ENCODE data around the gene PRKCH. TPM values are rescaled to one million over a fixed set of nuclear protein-coding genes. Genes with fewer than 3 reads are reported as not detected.

PRKCH gene
- total RNA-seq, 4 donors from 2014 or later, result 49.5 to 147 (median 59.2) TPM

DNA sequence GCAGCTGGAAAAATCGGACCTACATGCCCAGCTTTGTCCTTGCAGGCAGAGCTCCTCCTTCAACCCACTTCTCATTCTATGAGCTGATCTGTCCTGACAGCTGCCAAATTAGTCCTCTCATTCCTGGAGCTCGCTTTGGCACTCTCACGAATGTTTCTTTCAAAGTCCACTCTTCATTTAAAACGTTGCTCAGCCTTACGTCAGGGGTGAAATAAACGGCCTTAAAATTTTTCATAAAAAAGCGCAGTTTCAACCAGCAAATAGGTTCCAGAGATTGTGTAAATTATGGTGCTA lies 253.1 kb downstream of the PRKCH start:
- Histone ChIP-seq H3K4me1 (peaks cover 36% of the 10 kb centered on the region), H3K36me3 (no peaks in the 10 kb centered on the region), H3K27ac (peak overlapping the region; percentile 8), H3K4me3 (no peak overlapping the region), H3K9me3 (no peaks in the 10 kb centered on the region), H3K27me3 (no peaks in the 10 kb centered on the region)
- no peak for DNase-seq (ENCODE audit: low spot score in 2 of 2)
- WGBS, result 62% methylated on average over 7 of the region's 7 CpGs
- TF ChIP-seq, protein P1, sequence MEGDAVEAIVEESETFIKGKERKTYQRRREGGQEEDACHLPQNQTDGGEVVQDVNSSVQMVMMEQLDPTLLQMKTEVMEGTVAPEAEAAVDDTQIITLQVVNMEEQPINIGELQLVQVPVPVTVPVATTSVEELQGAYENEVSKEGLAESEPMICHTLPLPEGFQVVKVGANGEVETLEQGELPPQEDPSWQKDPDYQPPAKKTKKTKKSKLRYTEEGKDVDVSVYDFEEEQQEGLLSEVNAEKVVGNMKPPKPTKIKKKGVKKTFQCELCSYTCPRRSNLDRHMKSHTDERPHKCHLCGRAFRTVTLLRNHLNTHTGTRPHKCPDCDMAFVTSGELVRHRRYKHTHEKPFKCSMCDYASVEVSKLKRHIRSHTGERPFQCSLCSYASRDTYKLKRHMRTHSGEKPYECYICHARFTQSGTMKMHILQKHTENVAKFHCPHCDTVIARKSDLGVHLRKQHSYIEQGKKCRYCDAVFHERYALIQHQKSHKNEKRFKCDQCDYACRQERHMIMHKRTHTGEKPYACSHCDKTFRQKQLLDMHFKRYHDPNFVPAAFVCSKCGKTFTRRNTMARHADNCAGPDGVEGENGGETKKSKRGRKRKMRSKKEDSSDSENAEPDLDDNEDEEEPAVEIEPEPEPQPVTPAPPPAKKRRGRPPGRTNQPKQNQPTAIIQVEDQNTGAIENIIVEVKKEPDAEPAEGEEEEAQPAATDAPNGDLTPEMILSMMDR (IDR thresholded peaks at IDR 0.05), result no peak
- TF ChIP-seq EP300 (IDR thresholded peaks at IDR 0.05) (no peak), POLR2A (IDR thresholded peaks at IDR 0.05) (no peak), POLR2AphosphoS5 (IDR thresholded peaks at IDR 0.05) (no peak)

DNA sequence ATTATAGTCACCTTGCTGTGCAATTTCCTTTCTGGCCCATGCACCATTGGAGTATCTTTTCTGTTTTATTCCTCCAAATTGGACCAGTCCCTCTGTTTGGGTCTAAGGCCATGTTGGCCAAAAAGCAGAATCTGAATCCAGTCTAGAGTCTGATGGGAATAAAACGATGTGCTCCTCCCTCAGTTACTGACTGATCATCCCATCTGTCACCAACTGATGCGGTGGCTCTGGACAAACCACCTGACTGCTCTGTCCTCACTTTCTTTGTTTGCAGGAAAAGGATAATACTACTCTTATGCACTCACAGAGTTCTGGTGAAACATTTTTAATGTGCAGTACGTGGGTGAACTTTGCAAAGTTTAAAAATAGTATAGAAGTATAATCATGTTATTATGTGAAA lies 253.7 kb downstream of the PRKCH start:
- Histone ChIP-seq H3K4me1 (peaks cover 31% of the 10 kb centered on the region), H3K36me3 (no peaks in the 10 kb centered on the region), H3K27ac (no peak overlapping the region), H3K4me3 (no peak overlapping the region), H3K9me3 (no peaks in the 10 kb centered on the region), H3K27me3 (no peaks in the 10 kb centered on the region)
- TF ChIP-seq, protein P1 (IDR thresholded peaks at IDR 0.05), result no peak
- no peak for TF ChIP-seq POLR2A (IDR thresholded peaks at IDR 0.05)
- TF ChIP-seq POLR2AphosphoS5 (IDR thresholded peaks at IDR 0.05), result no peak
- TF ChIP-seq EP300 (IDR thresholded peaks at IDR 0.05), result no peak
- WGBS, result 86% methylated on average over 3 of the region's 3 CpGs
- no peak for DNase-seq (ENCODE audit: low spot score in 2 of 2)

DNA sequence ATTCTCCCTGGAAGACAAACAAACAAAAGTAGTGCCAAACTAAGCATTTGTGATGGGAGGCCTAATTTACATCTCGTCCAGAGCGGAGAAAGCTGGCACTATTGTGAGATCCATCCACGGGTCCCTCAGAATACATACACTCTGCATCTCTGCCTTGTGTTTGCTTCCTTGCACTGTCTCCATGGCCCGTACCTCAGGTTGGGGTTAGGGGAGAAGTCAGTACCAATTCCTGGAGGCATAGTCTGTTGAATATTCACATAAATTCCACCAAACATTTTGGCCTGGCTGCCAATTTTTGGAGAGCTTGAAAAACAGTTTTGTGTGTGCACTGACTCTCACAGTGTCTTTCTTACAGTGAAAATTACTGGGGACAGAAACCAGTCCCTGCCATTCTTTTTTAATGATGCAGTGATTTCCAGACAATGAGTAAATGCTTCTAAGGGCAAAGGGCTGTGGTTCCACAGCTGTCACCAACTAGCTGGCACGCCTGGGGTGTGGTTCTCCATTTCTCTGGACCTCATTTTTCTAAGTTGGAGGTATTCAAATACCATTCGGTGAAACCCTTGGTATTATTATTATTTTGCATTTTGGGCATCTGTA lies 254.3 kb downstream of the PRKCH start:
- no peak for TF ChIP-seq POLR2A (IDR thresholded peaks at IDR 0.05)
- TF ChIP-seq EP300 (IDR thresholded peaks at IDR 0.05), result no peak
- WGBS, result 75% methylated on average over 6 of the region's 6 CpGs
- no peak for DNase-seq (ENCODE audit: low spot score in 2 of 2)
- no peak overlapping the region for H3K4me3 ChIP-seq
- H3K27ac ChIP-seq, result no peak overlapping the region
- no peaks in the 10 kb centered on the region for H3K36me3 ChIP-seq
- H3K4me1 ChIP-seq, result peaks cover 26% of the 10 kb centered on the region
- H3K9me3 ChIP-seq, result no peaks in the 10 kb centered on the region
- no peaks in the 10 kb centered on the region for H3K27me3 ChIP-seq

DNA sequence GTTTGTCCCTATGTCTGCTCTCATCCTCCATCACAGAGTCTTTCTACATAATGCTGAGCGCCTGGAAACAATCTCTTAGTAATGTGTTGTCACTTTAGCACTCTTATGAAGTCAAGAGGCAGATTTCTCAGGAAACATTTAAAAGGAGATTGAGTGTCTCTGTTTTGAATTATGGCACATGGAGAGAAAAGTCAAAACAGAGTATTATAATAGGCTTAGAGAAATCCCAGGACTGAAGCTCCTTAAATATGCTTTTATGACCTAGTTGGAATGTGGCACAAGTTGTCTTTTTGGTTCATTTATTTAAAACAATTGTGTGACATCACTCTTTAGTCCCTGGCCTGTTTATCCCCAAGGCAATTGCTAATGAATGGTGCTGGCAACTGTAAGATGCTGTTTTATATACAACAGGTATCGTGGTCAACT lies 256.1 kb downstream of the PRKCH start:
- Histone ChIP-seq H3K36me3 (no peaks in the 10 kb centered on the region), H3K27ac (no peak overlapping the region), H3K4me3 (no peak overlapping the region), H3K9me3 (no peaks in the 10 kb centered on the region), H3K4me1 (peaks cover 24% of the 10 kb centered on the region), H3K27me3 (no peaks in the 10 kb centered on the region)
- WGBS, result 71% methylated on average over 2 of the region's 2 CpGs
- no peak for DNase-seq (ENCODE audit: low spot score in 2 of 2)
- TF ChIP-seq POLR2A (IDR thresholded peaks at IDR 0.05) (no peak), EP300 (IDR thresholded peaks at IDR 0.05) (no peak), POLR2AphosphoS5 (IDR thresholded peaks at IDR 0.05) (no peak)
- TF ChIP-seq, protein P1 (IDR thresholded peaks at IDR 0.05), result no peak

DNA sequence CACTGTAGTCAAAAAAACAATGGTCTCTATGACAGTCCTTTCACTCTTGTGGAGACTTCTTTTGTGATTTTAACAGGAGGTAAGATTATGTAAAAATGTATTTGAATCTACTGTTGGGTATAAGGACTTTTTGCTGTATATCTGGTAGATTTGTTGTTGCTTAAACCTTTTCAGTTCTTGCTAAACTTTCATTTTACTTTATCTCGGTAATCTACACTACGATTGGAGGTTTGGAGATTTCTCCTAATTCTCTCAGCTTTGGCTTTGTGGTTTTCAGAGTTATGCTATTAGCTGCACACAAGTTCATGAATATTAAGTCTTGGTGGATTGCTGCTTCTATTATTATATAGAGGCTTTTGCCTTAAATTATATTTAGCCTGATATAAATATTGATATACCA lies 257.4 kb downstream of the PRKCH start:
- Histone ChIP-seq H3K27ac (no peak overlapping the region), H3K36me3 (no peaks in the 10 kb centered on the region), H3K27me3 (no peaks in the 10 kb centered on the region), H3K4me1 (peaks cover 20% of the 10 kb centered on the region), H3K9me3 (no peaks in the 10 kb centered on the region), H3K4me3 (no peak overlapping the region)
- TF ChIP-seq POLR2AphosphoS5 (IDR thresholded peaks at IDR 0.05) (no peak), EP300 (IDR thresholded peaks at IDR 0.05) (no peak), POLR2A (IDR thresholded peaks at IDR 0.05) (no peak)
- TF ChIP-seq, protein P1 (IDR thresholded peaks at IDR 0.05), result no peak
- DNase-seq (ENCODE audit: low spot score in 2 of 2), result no peak
- 86% methylated on average over 2 of the region's 2 CpGs for WGBS

DNA sequence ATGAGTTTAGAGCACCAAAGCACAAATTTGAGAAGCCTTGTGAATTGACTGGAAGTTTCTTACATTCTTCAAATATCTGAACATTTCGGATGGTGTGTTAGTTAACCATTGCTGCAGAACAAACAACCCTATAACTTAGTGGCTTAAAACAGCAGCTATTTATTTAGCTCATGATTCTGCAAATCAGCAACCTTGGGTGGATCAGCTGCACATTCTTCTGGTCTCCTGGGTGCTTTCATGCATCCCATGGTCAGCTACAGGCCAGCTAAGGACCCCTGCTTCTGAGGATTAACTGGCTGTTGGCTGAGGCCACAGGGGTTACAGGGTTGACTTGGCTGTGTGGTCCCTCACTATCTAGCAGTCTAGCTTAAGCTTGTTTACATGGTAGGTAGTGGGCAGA lies 260.0 kb downstream of the PRKCH start:
- TF ChIP-seq, protein P1 (IDR thresholded peaks at IDR 0.05), result no peak
- TF ChIP-seq EP300 (IDR thresholded peaks at IDR 0.05) (no peak), POLR2AphosphoS5 (IDR thresholded peaks at IDR 0.05) (no peak), POLR2A (IDR thresholded peaks at IDR 0.05) (no peak)
- Histone ChIP-seq H3K4me3 (no peak overlapping the region), H3K36me3 (no peaks in the 10 kb centered on the region), H3K27ac (no peak overlapping the region), H3K9me3 (no peaks in the 10 kb centered on the region), H3K27me3 (no peaks in the 10 kb centered on the region), H3K4me1 (peaks cover 19% of the 10 kb centered on the region)
- 100% methylated on average over 1 of the region's 1 CpG for WGBS
- DNase-seq (ENCODE audit: low spot score in 2 of 2), result no peak
